ENCODE results near the gene SBF2.
"Not testable (repeated sequence)": the region's sequence is repeated elsewhere in the genome, so short reads cannot be mapped to it uniquely, and the experiment has no call there.

SBF2 gene

GRCh38 chr11:10160350-10160749 is 133.7 kb downstream of the SBF2 start:
- DNase-seq = no peak

GRCh38 chr11:10158461-10158860 is 135.6 kb downstream of the SBF2 start:
- DNase-seq = no peak

DNA sequence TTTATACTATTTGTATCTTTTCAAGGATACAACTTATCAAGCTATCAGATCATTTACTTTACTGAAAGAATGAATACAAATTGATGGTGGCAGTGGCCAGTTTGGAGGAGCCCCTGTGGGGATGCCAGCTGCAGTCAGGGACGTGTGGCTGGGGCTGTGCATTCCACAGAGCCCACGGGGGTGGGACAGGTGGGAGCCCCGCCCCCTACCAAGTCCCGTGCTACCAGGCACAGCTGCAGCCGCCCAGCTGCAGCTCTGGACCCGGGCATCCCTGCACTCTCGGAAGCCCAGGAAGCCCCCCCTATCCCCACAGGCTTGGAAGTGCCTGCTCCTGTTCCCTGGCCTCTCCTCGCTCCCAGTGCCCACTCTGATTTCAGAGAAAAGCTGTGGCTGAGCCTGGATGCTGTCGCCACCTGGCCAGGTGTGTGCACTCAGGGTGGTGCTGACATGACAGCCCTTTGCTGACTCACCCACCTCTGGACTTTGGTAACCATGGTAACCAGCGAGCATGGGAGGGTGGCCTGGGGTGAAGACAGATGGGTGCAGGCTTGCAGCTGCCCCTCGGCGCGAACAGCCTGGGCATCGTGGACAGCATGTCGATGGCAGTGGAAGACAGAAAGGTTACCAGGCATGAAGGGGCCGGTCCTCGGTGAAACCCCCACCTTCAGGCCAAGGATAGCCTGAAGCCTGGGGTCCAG is 138.1 kb downstream of the SBF2 start:
- no peak for DNase-seq

- DNase-seq = no peak
These were observed 143.2 kb downstream of the SBF2 start for GRCh38 chr11:10150800-10151199.

DNA sequence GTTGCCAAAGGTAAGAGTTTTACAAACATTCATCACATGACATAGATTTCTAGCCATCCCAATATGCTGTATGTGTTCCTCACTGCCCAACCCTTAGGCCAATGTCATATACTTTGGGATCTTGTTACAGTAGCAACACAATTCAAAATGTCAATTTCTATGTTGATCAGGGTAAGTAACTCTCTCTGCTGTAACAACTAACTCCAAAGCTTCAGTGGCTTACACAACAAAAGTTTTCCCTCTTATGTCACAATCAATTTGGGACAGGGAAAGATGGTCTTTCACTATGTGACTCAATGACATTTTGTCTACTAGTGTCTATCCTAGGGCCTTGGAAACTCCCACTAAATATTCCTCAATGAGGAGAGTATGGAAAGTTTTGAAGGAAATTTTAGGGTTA is 144.5 kb downstream of the SBF2 start:
- DNase-seq = no peak

DNA sequence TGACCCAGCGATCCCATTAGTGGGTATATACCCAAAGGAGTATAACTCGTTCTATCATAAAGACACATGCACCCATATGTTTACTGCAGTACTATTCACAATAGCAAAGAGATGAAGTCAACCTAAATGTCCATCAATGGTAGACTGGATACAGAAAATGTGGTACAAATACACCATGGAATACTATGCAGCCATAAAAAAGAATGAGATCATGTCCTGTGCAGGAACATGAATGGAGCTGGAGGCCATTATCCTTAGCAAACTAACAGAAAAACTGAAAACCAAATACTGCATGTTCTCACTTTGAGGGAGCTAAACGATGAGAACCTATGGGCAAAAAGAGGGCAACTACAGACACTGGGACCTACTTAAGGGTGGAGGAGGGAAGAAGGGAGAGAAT is 146.8 kb downstream of the SBF2 start:
- DNase-seq = no peak

DNA sequence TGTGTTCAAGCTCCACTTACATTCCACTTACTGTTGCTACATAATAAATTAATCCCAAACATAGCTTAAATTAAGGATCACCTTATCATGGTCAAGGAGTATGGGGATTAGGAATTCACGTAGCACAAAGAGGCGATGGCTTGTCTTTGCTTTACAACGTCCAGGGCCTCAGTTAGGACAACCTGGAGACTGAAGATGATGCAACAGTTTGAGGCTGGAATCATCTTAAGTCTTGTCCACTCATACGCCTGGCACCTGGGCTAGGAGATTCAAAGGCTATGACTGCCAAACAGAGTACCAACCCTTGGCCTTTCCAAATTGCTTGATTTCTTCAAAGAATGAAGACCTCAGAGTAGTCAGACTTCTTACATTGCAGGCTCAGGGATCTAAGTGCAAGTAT is 149.1 kb downstream of the SBF2 start:
- no peak for DNase-seq

DNA sequence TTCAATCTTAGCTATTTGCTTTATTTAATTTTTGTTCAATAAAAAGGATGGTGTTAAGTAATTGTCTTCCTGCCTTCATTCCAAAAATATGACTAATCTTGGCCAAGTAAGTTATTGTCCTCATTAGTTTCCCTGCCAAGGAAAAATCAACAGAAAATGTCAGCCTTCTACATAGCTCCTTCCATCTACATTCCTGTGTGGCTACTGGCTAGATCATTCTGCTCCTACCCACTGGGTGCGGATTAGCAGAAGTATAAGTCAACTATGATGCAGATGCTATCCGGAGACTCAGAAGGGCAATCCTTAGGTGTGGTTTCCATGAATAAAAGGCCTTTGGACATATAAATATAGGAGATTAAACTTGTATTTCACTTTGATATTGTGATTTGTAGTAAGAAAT is 154.4 kb downstream of the SBF2 start:
- no peak for DNase-seq

GRCh38 chr11:10139143-10139542 is 154.9 kb downstream of the SBF2 start:
- no peak for DNase-seq

DNA sequence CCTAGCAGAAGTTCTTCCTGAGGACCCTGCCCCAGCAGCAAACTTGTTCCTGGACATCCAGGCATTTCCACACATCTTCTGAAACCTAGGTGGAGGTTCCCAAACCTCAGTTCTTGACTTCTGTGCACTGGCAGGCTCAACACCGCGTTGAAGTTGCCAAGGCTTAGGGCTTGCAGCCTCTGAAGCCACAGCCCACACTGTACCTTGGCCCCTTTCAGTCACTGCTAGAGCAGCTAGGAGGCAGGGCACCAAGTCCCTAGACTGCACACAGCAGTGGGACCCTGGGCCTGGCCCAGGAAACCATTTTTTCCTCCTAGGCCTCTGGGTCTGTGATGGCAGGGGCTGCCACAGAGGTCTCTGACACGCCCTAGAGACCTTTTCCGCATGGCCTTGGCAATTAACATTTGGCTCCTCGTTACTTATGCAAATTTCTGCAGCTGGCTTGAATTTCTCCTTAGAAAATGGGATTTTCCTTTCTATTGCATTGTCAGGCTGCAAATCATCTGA is 159.0 kb downstream of the SBF2 start:
- no peak for DNase-seq

DNA sequence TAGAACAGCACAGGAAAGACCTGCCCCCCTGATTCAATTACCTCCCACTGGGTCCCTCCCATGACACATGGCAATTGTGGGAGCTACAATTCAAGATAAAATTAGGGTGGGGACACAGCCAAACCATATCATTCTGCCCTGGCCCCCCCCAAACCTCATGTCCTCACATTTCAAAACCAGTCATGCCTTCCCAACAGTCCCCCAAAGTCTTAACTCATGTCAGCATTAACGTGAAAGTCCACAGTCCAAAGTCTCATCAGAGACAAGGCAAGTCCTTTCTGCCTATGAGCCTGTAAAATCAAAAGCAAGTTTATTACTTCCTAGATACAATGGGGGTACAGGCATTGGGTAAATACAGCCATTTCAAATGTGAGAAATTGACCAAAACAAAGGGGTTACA is 159.8 kb downstream of the SBF2 start:
- DNase-seq = not testable (repeated sequence)

GRCh38 chr11:10133251-10133650 is 160.8 kb downstream of the SBF2 start:
- DNase-seq = not testable (repeated sequence)

- no peak for DNase-seq
These were observed 163.1 kb downstream of the SBF2 start for GRCh38 chr11:10130875-10131274.

- DNase-seq = not testable (repeated sequence)
These were observed 164.8 kb downstream of the SBF2 start for GRCh38 chr11:10129184-10129583.

- DNase-seq = no peak
These were observed 168.4 kb downstream of the SBF2 start for GRCh38 chr11:10125522-10126133.

DNA sequence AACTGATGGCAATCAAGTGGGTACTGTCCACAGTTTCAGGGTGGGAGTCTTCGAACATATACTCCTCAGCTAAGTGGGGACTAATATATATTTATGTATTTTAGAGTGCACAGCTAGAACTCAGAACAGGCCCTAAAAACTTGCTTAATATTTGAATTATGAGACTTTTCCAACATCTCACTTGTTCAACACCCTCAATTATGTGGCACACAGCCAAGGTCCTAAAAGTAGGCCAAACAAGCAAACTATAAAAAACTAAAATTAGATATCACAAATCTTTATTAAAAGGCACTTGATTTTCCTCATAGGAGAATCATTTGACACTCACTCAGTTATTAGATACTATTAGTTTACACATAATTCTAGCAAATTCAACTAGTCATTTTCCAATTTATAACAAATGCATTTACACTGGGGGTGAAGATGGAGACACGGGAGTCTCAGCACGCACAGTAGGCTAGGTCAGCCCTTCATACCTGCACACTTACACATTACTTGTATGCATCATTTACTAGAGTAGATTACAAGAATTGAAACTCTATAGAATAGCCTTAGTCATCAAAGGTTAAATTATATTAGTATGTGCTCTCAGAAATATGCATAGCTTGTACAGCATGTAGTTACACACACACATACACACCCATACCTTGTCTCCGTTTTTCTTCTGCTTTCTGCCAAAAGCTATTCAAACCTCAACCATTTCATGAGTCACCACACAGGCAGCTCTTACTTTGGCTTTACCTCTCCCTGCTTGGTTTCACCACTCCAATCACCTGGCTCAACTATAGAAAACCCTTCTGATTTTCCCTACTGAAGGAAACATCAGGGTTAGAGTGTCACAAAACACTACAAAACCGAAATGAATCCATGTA is 171.5 kb downstream of the SBF2 start:
- DNase-seq = no peak

GRCh38 chr11:10118865-10119264 is 175.2 kb downstream of the SBF2 start:
- no peak for DNase-seq

GRCh38 chr11:10117709-10118351 is 176.2 kb downstream of the SBF2 start:
- DNase-seq = no peak

DNA sequence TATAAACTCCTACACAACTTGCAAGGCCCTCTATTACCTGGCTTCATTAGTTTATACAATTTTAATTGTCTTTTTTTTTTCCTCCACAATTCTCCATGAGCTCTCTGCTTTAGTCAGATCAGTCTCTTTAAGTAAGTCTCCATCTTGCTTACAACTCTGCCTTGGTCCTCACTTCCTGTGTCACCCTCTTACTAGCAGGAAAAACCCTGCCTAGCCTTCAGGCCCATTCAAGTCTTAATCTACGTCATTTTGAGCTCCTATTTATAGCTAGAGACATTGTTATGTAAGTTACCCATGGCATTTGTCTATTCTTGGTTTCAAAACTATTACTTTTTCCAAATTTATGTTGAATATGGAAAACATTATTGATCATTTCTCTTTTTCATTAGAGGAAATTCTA is 177.4 kb downstream of the SBF2 start:
- no peak for DNase-seq

GRCh38 chr11:10114593-10115404 is 179.2 kb downstream of the SBF2 start:
- no peak for DNase-seq

DNA sequence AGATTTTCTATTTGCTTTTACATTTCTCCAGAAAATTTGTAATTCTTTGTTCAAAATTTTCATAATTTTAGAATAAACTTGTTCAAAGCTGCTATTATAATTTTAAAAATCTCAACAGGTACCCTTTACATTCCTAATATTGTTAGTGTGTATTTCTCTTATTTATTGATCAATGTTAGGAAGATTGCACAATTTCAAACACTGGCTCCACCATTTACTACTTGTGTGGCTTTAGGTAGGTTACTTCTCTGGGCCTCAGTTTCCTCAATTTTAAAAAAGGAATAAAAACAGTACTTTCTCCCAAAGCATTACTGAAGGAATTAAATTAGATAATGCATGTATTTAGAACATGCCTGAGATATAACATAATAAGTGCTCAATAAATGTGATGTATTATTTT is 180.2 kb downstream of the SBF2 start:
- DNase-seq = no peak

GRCh38 chr11:10109806-10110205 is 184.2 kb downstream of the SBF2 start:
- DNase-seq = no peak

Measured in CD4-positive, alpha-beta T cell treated with Interleukin-21 for 1 hour (primary cell).